K562 (cell line): ENCODE results near the gene ARHGEF12. TPM values are rescaled to one million over a fixed set of nuclear protein-coding genes. Genes with fewer than 3 reads are reported as not detected.

Experiments
- ATAC-seq: fragments of 200-7000 bp; cut with Tn5 transposase; 3 replicates; pipeline ENCODE4 v1.9.1; 2020; ENCODE audit warnings: moderate library complexity
- BruUV-seq: library from RNA; stranded (reverse); fragments of 400-500 nt; replicated peaks from 2 replicates; lab custom pipeline; 2021; lab: Mats Ljungman, UMichigan
- CTCF ChIA-PET: fragments of 300-600 bp; formaldehyde crosslinking; extraction: SDS; loops from one replicate; lab custom pipeline; 2021; ENCODE audit warnings: low intra/inter-chr PET ratio; lab: Yijun Ruan, JAX
- POLR2A ChIA-PET: fragments of 300-600, 350-650 bp; sonication (Branson Sonifier 250); formaldehyde crosslinking; extraction: SDS; loops from one replicate; lab custom pipeline; 2021; ENCODE audit warnings: antibody characterized with exemption, inconsistent platforms; lab: Yijun Ruan, JAX
- DNase-seq, 4 experiments: peaks; one replicate each; pipeline versions ENCODE4 v3.0.0 to v3.0.0-alpha.2; 2011 to 2018; ENCODE audit warnings: low spot score in 3 of 4, mixed read lengths in 3 of 4; ENCODE audit errors: extremely low read depth in 1 of 4
- FAIRE-seq: peaks from 2 replicates; lab custom pipeline; 2011; peaks lifted over from hg19 to GRCh38; lab: Jason Lieb, UNC
- H2AFZ ChIP-seq: 2 replicates; pipeline ENCODE4 v1.6.0; 2011; ENCODE audit warnings: low read depth, low read length, control low read depth, inconsistent platforms
- H3K27ac ChIP-seq: fragments of 200-600 bp; 3 replicates; pipeline ENCODE4 v1.8.0; 2011; ENCODE audit warnings: low read depth, mild to moderate bottlenecking, control low read depth, inconsistent platforms, low read length, moderate library complexity, mixed read lengths; ENCODE audit errors: extremely low read depth
- H3K27me3 ChIP-seq, 2 experiments: fragments of 300-600 bp in 1 of 2; 2 replicates in 1 of 2; 3 replicates in 1 of 2; pipeline versions ENCODE4 v1.6.0 to v1.8.0; 2011; ENCODE audit warnings: inconsistent platforms in 2 of 2, low read length in 2 of 2, mild to moderate bottlenecking in 1 of 2, mixed read lengths in 1 of 2, moderate library complexity in 1 of 2; ENCODE audit not compliant: control insufficient read depth in 2 of 2, insufficient read depth in 2 of 2
- H3K36me3 ChIP-seq: fragments of 300-600 bp; 3 replicates; pipeline ENCODE4 v1.8.0; 2011; ENCODE audit warnings: mild to moderate bottlenecking, low read length, inconsistent platforms; ENCODE audit not compliant: control insufficient read depth, insufficient read depth
- H3K4me1 ChIP-seq, 2 experiments: fragments of 200-600 bp in 1 of 2; replicated peaks in 1 of 2; 2 replicates in 1 of 2; 3 replicates in 1 of 2; pipeline versions ENCODE4 v1.5.1 to v1.8.0; 2011; ENCODE audit warnings: inconsistent platforms in 2 of 2, low read length in 2 of 2, mild to moderate bottlenecking in 1 of 2, mixed read lengths in 1 of 2, moderate library complexity in 1 of 2; ENCODE audit not compliant: control insufficient read depth in 2 of 2, insufficient read depth in 2 of 2
- H3K4me2 ChIP-seq: 2 replicates; pipeline ENCODE4 v1.6.1; 2011; ENCODE audit warnings: low read length, control low read depth, inconsistent platforms, mixed read lengths; ENCODE audit not compliant: insufficient read depth
- H3K4me3 ChIP-seq: fragments of 200-600 bp; sonication (generic), shearing (Covaris generic); 2 replicates; pipeline ENCODE4 v1.5.1; 2016; ENCODE audit warnings: control low read depth, inconsistent platforms
- H3K79me2 ChIP-seq: fragments of 200-600 bp; 3 replicates; pipeline ENCODE4 v1.8.0; 2011; ENCODE audit warnings: low read length, inconsistent platforms; ENCODE audit not compliant: control insufficient read depth, insufficient read depth
- H3K9ac ChIP-seq, 2 experiments: 2 replicates each; pipeline versions ENCODE4 v1.6.0 to v1.6.1; 2011; ENCODE audit warnings: low read depth in 2 of 2, low read length in 2 of 2, control low read depth in 1 of 2, inconsistent platforms in 1 of 2, mild to moderate bottlenecking in 1 of 2, mixed read lengths in 1 of 2; ENCODE audit not compliant: insufficient read depth in 1 of 2
- H3K9me1 ChIP-seq: one replicate; pipeline ENCODE4 v1.6.0; 2011; ENCODE audit warnings: inconsistent platforms, mild to moderate bottlenecking, low read length, moderate library complexity; ENCODE audit not compliant: control insufficient read depth, insufficient read depth
- H3K9me3 ChIP-seq: replicated peaks from 2 replicates; pipeline ENCODE4 v1.5.1; 2011; ENCODE audit warnings: low read depth, low read length, inconsistent platforms; ENCODE audit not compliant: control insufficient read depth, insufficient read depth
- H4K20me1 ChIP-seq: replicated peaks from 2 replicates; pipeline ENCODE4 v1.6.1; 2011; ENCODE audit warnings: low read length, inconsistent platforms, mixed read lengths; ENCODE audit not compliant: control insufficient read depth, insufficient read depth
- FUS ChIP-seq: fragments of 200-400 bp; formaldehyde crosslinking; optimal IDR thresholded peaks from 2 replicates; pipeline ENCODE3; 2017; ENCODE audit warnings: low read depth, low read length
- GATAD2A ChIP-seq: fragments of 450-650 bp; IDR thresholded peaks from 2 replicates; pipeline ENCODE4 v1.6.1; 2017
- ILK ChIP-seq: fragments of 450-650 bp; IDR thresholded peaks from 2 replicates; pipeline ENCODE4 v1.6.1; 2016; ENCODE audit warnings: missing genetic modification characterization, low read depth, mild to moderate bottlenecking, missing compliant biosample characterization, moderate library complexity, borderline replicate concordance
- IRF2 ChIP-seq: sonication (generic); formaldehyde crosslinking; IDR thresholded peaks from 2 replicates; pipeline ENCODE4 v1.8.1; 2022; ENCODE audit warnings: mild to moderate bottlenecking, missing genetic modification reagents
- NFRKB ChIP-seq: fragments of 450-650 bp; IDR thresholded peaks from 2 replicates; pipeline ENCODE4 v1.6.1; 2016; ENCODE audit warnings: low read depth
- POLR2A ChIP-seq: fragments of 450-650 bp; conservative IDR thresholded peaks from 2 replicates; pipeline ENCODE4 v1.6.1; 2016
- POLR2B ChIP-seq: fragments of 450-650 bp; IDR thresholded peaks from 2 replicates; pipeline ENCODE4 v1.6.1; 2018; ENCODE audit warnings: low read depth; ENCODE audit not compliant: partially characterized antibody
- PURB ChIP-seq: sonication (generic); formaldehyde crosslinking; IDR thresholded peaks from 2 replicates; pipeline ENCODE4 v1.9.0; 2021; ENCODE audit warnings: low read depth, mild to moderate bottlenecking, missing genetic modification reagents
- TEAD4 ChIP-seq, 2 experiments: sonication (generic) in 1 of 2; formaldehyde crosslinking in 1 of 2; IDR thresholded peaks; 2 replicates each; pipeline versions ENCODE4 v1.6.1 to v1.8.0; 2012 to 2022; ENCODE audit warnings: borderline replicate concordance in 1 of 2, inconsistent platforms in 1 of 2, low read length in 1 of 2, mild to moderate bottlenecking in 1 of 2, missing genetic modification reagents in 1 of 2
- WHSC1 ChIP-seq: IDR thresholded peaks from one replicate; pipeline ENCODE4 v1.6.1; 2012; ENCODE audit warnings: low read length, control low read depth, inconsistent platforms
- ZNF444 ChIP-seq: fragments of 250-450 bp; sonication (Bioruptor Pico); IDR thresholded peaks from 2 replicates; pipeline ENCODE4 v1.4.0; 2020; ENCODE audit warnings: mild to moderate bottlenecking, moderate library complexity
- ZNF644 ChIP-seq: fragments of 200-800 bp; sonication (Bioruptor generic); IDR thresholded peaks from 2 replicates; pipeline ENCODE4 v1.6.1; 2016; ENCODE audit warnings: low read depth, missing genetic modification characterization, missing compliant biosample characterization
- WGBS: fragments of 100-300 bp; shearing (Covaris generic); methylation state at CpG from one replicate; pipeline ENCODE4 v1.1.6; 2016; ENCODE audit warnings: low coverage, mixed read lengths; ENCODE audit not compliant: insufficient coverage; ENCODE audit errors: missing lambda C conversion rate; 5-methylcytosine and 5-hydroxymethylcytosine counted together
- in situ Hi-C: fragments of 300-500 bp; cut with MboI; formaldehyde crosslinking; loops from 4 replicates; pipeline ENCODE4 v1.15.0; 2018; ENCODE audit warnings: inconsistent platforms, mixed read lengths
- intact Hi-C: fragments of 100-400 bp; cut with micrococcal nuclease; formaldehyde crosslinking; loops from 2 replicates; pipeline ENCODE4 v1.14.2; 2022
- polyA plus RNA-seq, 8 experiments: library from polyadenylated mRNA; depleted of rRNA in 4 of 8; stranded (reverse) in 5 of 8; unstranded in 3 of 8; fragments of >200 nt; fragmentation: Nextera tagmentation in 2 of 8; fragmentation: Illumina TruSeq in 1 of 8; extraction: Ambion mirVana in 2 of 8; extraction: Trizol in 1 of 8; gene quantifications; 2 replicates each; pipeline versions ENCODE4 v1.2.1 to v1.2.3, GENCODE V29; 2011 to 2014; ENCODE audit warnings: inconsistent platforms in 1 of 8, missing spikeins in 1 of 8
- total RNA-seq, 7 experiments: library from RNA; depleted of rRNA in 6 of 7; stranded (reverse); fragments of >200 nt in 6 of 7; fragmentation: Illumina TruSeq in 2 of 7; extraction: Trizol in 2 of 7; gene quantifications; 2 replicates each; pipeline versions ENCODE4 v1.2.1 to v1.2.3, GENCODE V29; 2011 to 2021; ENCODE audit warnings: low replicate concordance in 1 of 7
- TF ChIP-seq, protein P1 (sequence below): fragments of 250-450 bp; sonication (Bioruptor Pico); IDR thresholded peaks from 2 replicates; pipeline ENCODE4 v1.8.0; 2021; ENCODE audit warnings: moderate library complexity, mild to moderate bottlenecking, inconsistent platforms
- TF ChIP-seq, protein P2 (sequence below): sonication (generic); formaldehyde crosslinking; IDR thresholded peaks from 2 replicates; pipeline ENCODE4 v1.9.0; 2022; ENCODE audit warnings: mild to moderate bottlenecking, missing genetic modification reagents
- TF ChIP-seq, protein P3 (sequence below): sonication (generic); formaldehyde crosslinking; IDR thresholded peaks from 2 replicates; pipeline ENCODE4 v1.8.1; 2022; ENCODE audit warnings: missing genetic modification reagents
- TF ChIP-seq, protein P4 (sequence below): sonication (generic); formaldehyde crosslinking; IDR thresholded peaks from 2 replicates; pipeline ENCODE4 v1.8.1; 2023; ENCODE audit warnings: mild to moderate bottlenecking, missing genetic modification reagents

The ARHGEF12 gene
- total and polyA plus RNA-seq, 9 of the 15 experiments (the other 6 are each of a cell fraction or from before 2014, with no cell fraction given) = 3.5 to 51.7 (median 29.5) TPM

DNA sequence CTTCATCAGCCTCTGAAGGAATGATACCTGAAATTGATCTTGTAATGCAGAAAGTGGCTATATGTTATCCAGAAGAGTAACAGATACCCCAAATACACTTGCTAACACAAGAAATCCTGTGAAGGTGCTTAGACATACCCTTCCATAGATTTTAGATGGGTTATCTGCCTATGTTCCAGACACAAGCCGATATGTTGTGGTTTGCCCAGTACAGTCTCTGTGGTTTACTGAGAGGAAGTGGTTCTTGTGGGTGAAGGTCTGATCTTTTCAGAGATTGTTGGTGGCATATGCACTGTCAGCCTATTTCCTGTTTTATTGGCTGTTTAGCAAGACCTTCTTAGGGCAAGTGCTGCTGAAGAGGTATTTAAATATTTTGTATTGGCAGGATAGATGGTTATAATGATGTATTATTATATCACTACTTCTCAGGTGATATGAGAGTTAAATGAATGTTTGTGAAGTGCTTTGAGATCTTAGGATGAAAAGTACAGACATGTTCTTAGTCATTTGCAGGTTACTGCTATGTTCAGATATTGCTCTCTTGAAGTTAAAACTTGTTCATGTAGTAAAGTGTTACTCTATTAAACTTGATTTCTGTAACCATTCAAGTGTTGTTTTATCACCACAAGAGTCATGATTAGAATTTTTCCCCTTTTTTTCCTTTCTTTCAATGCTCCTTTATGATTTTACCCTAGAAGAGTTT lies 8.2 kb downstream of the ARHGEF12 start:
- H2AFZ ChIP-seq = no peak overlapping the region
- peak; percentile 4; the same call in 2 of the 3 replicates for ATAC-seq
- H3K4me2 ChIP-seq = peak overlapping the region; percentile 36; the same call in 1 of the 2 replicates
- H3K27me3 ChIP-seq = no peaks in the 10 kb centered on the region
- peak; percentile 69 for FAIRE-seq
- WGBS = 0% methylated on average over 1 of the region's 1 CpG
- H4K20me1 ChIP-seq = peaks cover 20% of the 10 kb centered on the region
- BruUV-seq = no TSS peak
- H3K36me3 ChIP-seq = no peaks in the 10 kb centered on the region
- H3K27ac ChIP-seq = no peak overlapping the region
- in situ Hi-C loops (no loop called here), intact Hi-C loops (no loop called here)
- no peaks in the 10 kb centered on the region for H3K9me1 ChIP-seq
- ChIA-PET CTCF (no interaction called here), POLR2A (no interaction called here)
- H3K4me3 ChIP-seq = no peak overlapping the region
- H3K9ac ChIP-seq = no peak overlapping the region
- H3K9me3 ChIP-seq = no peaks in the 10 kb centered on the region
- H3K79me2 ChIP-seq = peaks cover 97% of the 10 kb centered on the region
- H3K4me1 ChIP-seq = peaks cover 7 to 42% of the 10 kb centered on the region in 2 experiments; a peak in 4 of 5 replicates
- DNase-seq = peak in 2 of 4 experiments; percentile 42 to 55
- TF ChIP-seq, protein P1, sequence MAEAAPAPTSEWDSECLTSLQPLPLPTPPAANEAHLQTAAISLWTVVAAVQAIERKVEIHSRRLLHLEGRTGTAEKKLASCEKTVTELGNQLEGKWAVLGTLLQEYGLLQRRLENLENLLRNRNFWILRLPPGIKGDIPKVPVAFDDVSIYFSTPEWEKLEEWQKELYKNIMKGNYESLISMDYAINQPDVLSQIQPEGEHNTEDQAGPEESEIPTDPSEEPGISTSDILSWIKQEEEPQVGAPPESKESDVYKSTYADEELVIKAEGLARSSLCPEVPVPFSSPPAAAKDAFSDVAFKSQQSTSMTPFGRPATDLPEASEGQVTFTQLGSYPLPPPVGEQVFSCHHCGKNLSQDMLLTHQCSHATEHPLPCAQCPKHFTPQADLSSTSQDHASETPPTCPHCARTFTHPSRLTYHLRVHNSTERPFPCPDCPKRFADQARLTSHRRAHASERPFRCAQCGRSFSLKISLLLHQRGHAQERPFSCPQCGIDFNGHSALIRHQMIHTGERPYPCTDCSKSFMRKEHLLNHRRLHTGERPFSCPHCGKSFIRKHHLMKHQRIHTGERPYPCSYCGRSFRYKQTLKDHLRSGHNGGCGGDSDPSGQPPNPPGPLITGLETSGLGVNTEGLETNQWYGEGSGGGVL = no peak
- TF ChIP-seq NFRKB (no peak), WHSC1 (no peak), ZNF644 (tag) (no peak), TEAD4 (IDR thresholded peaks at IDR 0.05; ENCODE audit: low read length) (peak; percentile 85), TEAD4 (CRISPR knock-in tag; IDR thresholded peaks at IDR 0.05; ENCODE audit: borderline replicate concordance) (no peak), ZNF444 (CRISPR knock-in tag) (no peak), FUS (no peak), ILK (no peak), POLR2A (no peak), PURB (no peak), IRF2 (CRISPR knock-in tag) (no peak), POLR2B (no peak), GATAD2A (no peak)
- TF ChIP-seq, protein P2, sequence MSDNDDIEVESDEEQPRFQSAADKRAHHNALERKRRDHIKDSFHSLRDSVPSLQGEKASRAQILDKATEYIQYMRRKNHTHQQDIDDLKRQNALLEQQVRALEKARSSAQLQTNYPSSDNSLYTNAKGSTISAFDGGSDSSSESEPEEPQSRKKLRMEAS (CRISPR knock-in tag) = no peak
- TF ChIP-seq, protein P3, sequence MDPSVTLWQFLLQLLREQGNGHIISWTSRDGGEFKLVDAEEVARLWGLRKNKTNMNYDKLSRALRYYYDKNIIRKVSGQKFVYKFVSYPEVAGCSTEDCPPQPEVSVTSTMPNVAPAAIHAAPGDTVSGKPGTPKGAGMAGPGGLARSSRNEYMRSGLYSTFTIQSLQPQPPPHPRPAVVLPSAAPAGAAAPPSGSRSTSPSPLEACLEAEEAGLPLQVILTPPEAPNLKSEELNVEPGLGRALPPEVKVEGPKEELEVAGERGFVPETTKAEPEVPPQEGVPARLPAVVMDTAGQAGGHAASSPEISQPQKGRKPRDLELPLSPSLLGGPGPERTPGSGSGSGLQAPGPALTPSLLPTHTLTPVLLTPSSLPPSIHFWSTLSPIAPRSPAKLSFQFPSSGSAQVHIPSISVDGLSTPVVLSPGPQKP (CRISPR knock-in tag) = no peak
- TF ChIP-seq, protein P4, sequence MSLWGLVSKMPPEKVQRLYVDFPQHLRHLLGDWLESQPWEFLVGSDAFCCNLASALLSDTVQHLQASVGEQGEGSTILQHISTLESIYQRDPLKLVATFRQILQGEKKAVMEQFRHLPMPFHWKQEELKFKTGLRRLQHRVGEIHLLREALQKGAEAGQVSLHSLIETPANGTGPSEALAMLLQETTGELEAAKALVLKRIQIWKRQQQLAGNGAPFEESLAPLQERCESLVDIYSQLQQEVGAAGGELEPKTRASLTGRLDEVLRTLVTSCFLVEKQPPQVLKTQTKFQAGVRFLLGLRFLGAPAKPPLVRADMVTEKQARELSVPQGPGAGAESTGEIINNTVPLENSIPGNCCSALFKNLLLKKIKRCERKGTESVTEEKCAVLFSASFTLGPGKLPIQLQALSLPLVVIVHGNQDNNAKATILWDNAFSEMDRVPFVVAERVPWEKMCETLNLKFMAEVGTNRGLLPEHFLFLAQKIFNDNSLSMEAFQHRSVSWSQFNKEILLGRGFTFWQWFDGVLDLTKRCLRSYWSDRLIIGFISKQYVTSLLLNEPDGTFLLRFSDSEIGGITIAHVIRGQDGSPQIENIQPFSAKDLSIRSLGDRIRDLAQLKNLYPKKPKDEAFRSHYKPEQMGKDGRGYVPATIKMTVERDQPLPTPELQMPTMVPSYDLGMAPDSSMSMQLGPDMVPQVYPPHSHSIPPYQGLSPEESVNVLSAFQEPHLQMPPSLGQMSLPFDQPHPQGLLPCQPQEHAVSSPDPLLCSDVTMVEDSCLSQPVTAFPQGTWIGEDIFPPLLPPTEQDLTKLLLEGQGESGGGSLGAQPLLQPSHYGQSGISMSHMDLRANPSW (CRISPR knock-in tag) = no peak
